RWPE1 (cell line): ENCODE results near the gene CYTH1.
A peak's percentile ranks its signal among the peaks of the same experiment; 100 is the strongest.

Experiments used
- CTCF ChIA-PET: fragments of 350-600 bp; sonication (Branson Sonifier 250); formaldehyde crosslinking; extraction: SDS; loops from one replicate; lab custom pipeline; 2021; lab: Yijun Ruan, JAX
- POLR2A ChIA-PET: fragments of 400-600 bp; formaldehyde crosslinking; extraction: SDS; loops from one replicate; lab custom pipeline; 2020; ENCODE audit warnings: antibody characterized with exemption; ENCODE audit not compliant: low non-redundant PET; lab: Yijun Ruan, JAX
- DNase-seq: peaks from one replicate; pipeline ENCODE4 v3.0.0; 2012; ENCODE audit warnings: low spot score
- H3K27ac ChIP-seq: fragments of 450-650 bp; 2 replicates; pipeline ENCODE4 v1.5.1; 2017
- CTCF ChIP-seq: fragments of 450-650 bp; conservative IDR thresholded peaks from 2 replicates; pipeline ENCODE4 v1.5.1; 2017; ENCODE audit warnings: low read depth, mild to moderate bottlenecking

Gene CYTH1

GRCh38 chr17:78791840-78792709 lies 10.0 kb upstream of the CYTH1 start:
- peak overlapping the region; percentile 68 for H3K27ac ChIP-seq
- no peak for DNase-seq
- ChIA-PET POLR2A (no interaction called here), CTCF (no interaction called here)
- TF ChIP-seq CTCF = no peak

- CTCF ChIA-PET = no interaction called here
- TF ChIP-seq CTCF = no peak
- POLR2A ChIA-PET = no interaction called here
- DNase-seq = no peak
- peak overlapping the region; percentile 54 for H3K27ac ChIP-seq
These were observed 8.5 kb upstream of the CYTH1 start for GRCh38 chr17:78790552-78790951.

GRCh38 chr17:78789663-78790181 lies 7.6 kb upstream of the CYTH1 start:
- no peak for DNase-seq
- CTCF ChIA-PET = no interaction called here
- no peak for TF ChIP-seq CTCF
- H3K27ac ChIP-seq = peak overlapping the region; percentile 54
- POLR2A ChIA-PET = no interaction called here

GRCh38 chr17:78789149-78789662 lies 7.1 kb upstream of the CYTH1 start:
- CTCF ChIA-PET = no interaction called here
- peak overlapping the region; percentile 54 for H3K27ac ChIP-seq
- POLR2A ChIA-PET = no interaction called here
- no peak for TF ChIP-seq CTCF
- DNase-seq = no peak

GRCh38 chr17:78788451-78788850 lies 6.4 kb upstream of the CYTH1 start:
- no peak for DNase-seq
- CTCF ChIA-PET = no interaction called here
- TF ChIP-seq CTCF = no peak
- H3K27ac ChIP-seq = peak overlapping the region; percentile 18
- POLR2A ChIA-PET = no interaction called here

GRCh38 chr17:78787444-78787843 lies 5.4 kb upstream of the CYTH1 start:
- peak overlapping the region; percentile 12; the same call in 1 of the 2 replicates for H3K27ac ChIP-seq
- no peak for DNase-seq
- no peak for TF ChIP-seq CTCF
- ChIA-PET CTCF (no interaction called here), POLR2A (no interaction called here)
